T1000 (cell line): ENCODE results near the gene STAC2.

ENCODE experiments used
- DNase-seq: peaks from one replicate; lab custom pipeline; 2025; ENCODE audit warnings: mixed read lengths; lab: John Stamatoyannopoulos, UW

STAC2 gene

DNA sequence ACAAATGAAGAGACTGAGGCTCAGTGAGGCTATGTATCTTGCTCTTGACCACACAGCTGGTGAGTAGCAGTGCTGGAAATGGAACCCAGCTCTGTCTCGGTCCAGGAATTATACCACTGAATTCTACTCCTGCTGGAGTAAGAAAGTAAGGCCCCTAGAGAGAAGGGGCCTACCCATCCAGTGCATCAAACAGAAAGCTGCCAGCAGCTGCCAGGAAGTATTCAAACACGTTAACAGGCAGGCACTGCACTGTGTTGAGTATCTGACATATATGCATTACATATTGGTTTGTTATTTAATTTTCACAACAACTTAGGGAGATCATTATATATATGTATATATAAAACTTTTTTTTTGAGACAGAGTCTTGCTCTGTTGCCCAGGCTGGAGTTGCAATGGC is 63.8 kb downstream of the STAC2 start:
- DNase-seq: no peak
